Mucosa of descending colon (tissue), 3 donors: ENCODE results near the gene FGFR2. TPM values are rescaled to one million over a fixed set of nuclear protein-coding genes. Genes with fewer than 3 reads are reported as not detected.

Source experiments
- ATAC-seq: fragments of 200-7000 bp; cut with Tn5 transposase; one replicate; pipeline ENCODE4 v1.9.1; 2020; ENCODE audit warnings: mild to moderate bottlenecking, moderate library complexity
- DNase-seq, 3 donors: peaks; one replicate each; pipeline ENCODE4 v3.0.0-alpha.2; 2020
- H3K36me3 ChIP-seq: fragments of 200-600 bp; one replicate; pipeline ENCODE4 v1.8.0; 2021; ENCODE audit warnings: low read depth, mild to moderate bottlenecking
- H3K4me1 ChIP-seq: fragments of 200-600 bp; one replicate; pipeline ENCODE4 v1.8.0; 2021; ENCODE audit warnings: low read depth, mild to moderate bottlenecking
- H3K4me3 ChIP-seq: fragments of 200-600 bp; one replicate; pipeline ENCODE4 v1.8.0; 2021; ENCODE audit warnings: mild to moderate bottlenecking
- H3K9me3 ChIP-seq: fragments of 200-600 bp; one replicate; pipeline ENCODE4 v1.8.0; 2021; ENCODE audit warnings: mild to moderate bottlenecking
- intact Hi-C, 2 donors: fragments of 100-400 bp; cut with DNase I in 1 of 2; cut with micrococcal nuclease in 1 of 2; formaldehyde crosslinking; loops; one replicate each; pipeline versions ENCODE4 v1.11.0 to v1.11.1; 2022; cut with DNase I, micrococcal nuclease
- total RNA-seq, 3 donors: library from RNA; stranded (reverse); fragmentation: NEBNext Ultra II Directional in 2 of 3; extraction: Animal tissue kit (Norgen Biotek cat#: 25700) in 2 of 3; gene quantifications; one replicate each; pipeline versions ENCODE4 v1.2.1 to v1.2.4, GENCODE V29; 2021 to 2023
- TF ChIP-seq, protein P1 (sequence below): fragments of 200-600 bp; IDR thresholded peaks from one replicate; pipeline ENCODE4 v1.8.0; 2022; ENCODE audit warnings: antibody characterized with exemption, mild to moderate bottlenecking
- donor health status: DM: no; HTN: no; CAD: no; lungs with moderate emphysema.
- donor health status: DM: no; HTN: no; CAD: no.
- donor health status: DM: no; HTN: yes; CAD: no.

FGFR2 gene
- total RNA-seq, 3 donors from 2014 or later: 64.3 to 138 (median 77.5) TPM

DNA sequence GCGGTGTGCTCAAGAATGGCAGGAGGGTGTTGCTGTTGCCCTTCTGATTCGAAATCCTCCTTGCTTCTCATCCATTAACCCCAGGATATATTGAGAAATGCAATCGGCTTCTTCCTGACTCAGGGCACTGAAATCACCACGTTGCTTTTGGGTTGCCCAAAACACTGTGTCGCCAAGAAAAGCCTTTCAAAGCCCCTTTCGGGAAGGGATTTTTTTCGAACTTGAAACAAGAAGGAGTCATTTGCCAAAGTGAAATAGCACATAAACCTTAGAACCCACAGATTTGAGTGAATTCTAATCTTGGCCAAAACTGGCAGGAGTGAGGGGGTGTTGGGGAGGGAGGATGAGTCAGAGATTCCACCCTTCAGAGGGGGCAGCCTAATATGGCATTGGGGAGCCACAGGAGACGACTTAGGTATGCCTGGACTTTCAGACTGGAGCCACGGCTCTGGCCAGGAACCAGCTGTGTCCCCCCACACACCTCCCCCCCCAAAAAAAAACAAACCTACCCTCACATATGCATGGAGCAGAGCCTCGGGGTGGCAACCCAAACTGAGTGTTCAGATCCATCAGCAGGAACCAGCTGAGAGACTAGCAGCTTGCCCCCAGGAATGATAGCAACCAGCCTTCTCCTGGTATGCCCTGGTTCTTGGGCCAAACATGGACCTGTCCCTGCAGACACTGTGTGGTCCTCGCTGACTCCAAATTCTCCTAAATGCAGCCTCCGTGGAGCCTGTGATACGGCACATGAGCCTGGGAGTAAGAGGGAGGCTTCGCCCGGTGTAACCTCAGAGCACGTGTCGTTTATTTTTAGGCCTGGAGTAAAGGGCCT is 138.4 kb downstream of the FGFR2 start:
- intact Hi-C loops: no loop called here
- DNase-seq (no peak), ATAC-seq (peak; percentile 18)
- no peak overlapping the region for H3K4me3 ChIP-seq
- TF ChIP-seq, protein P1, sequence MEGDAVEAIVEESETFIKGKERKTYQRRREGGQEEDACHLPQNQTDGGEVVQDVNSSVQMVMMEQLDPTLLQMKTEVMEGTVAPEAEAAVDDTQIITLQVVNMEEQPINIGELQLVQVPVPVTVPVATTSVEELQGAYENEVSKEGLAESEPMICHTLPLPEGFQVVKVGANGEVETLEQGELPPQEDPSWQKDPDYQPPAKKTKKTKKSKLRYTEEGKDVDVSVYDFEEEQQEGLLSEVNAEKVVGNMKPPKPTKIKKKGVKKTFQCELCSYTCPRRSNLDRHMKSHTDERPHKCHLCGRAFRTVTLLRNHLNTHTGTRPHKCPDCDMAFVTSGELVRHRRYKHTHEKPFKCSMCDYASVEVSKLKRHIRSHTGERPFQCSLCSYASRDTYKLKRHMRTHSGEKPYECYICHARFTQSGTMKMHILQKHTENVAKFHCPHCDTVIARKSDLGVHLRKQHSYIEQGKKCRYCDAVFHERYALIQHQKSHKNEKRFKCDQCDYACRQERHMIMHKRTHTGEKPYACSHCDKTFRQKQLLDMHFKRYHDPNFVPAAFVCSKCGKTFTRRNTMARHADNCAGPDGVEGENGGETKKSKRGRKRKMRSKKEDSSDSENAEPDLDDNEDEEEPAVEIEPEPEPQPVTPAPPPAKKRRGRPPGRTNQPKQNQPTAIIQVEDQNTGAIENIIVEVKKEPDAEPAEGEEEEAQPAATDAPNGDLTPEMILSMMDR: no peak
- no peaks in the 10 kb centered on the region for H3K4me1 ChIP-seq
- no peaks in the 10 kb centered on the region for H3K36me3 ChIP-seq
- no peaks in the 10 kb centered on the region for H3K9me3 ChIP-seq

DNA sequence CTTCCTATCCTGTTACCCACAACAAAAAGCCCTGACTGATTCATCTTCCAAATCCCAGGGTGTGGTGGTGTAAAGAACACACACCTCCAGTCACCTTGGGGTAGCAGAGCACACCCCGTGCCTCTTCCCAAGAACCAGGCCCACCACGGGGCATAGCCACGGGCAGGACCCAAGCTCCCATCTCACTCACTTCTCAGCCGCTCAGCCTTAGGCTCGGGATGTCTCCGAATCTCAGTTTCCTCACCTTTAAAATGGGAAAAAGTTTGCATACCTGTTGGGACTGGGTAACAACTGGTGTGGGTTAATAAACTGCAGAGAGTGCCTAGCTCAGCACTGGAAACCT is 139.0 kb downstream of the FGFR2 start:
- TF ChIP-seq, protein P1: no peak
- no peak for ATAC-seq
- intact Hi-C loops: no loop called here

DNA sequence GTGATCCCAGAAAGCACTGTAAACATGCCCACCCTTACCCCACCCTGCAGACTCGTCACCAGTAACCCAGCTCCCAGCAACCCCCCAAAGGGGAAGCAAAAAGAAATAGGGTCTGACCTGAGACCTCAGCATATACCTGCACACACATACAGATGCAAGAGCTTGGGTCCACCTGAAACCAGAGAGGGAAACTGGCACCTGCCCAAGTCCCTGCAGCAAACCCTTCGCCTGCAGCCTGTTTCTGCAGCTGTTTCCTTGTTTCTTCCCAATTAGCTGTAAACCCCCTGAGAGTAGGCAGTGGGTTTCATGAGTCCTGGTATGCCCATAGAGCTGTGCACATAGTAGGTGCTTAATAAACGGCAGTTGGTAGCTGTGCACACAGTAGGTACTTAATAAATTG is 140.5 kb downstream of the FGFR2 start:
- TF ChIP-seq, protein P1: no peak
- ATAC-seq (no peak), DNase-seq (no peak)
- Histone ChIP-seq H3K4me1 (no peaks in the 10 kb centered on the region), H3K9me3 (no peaks in the 10 kb centered on the region), H3K4me3 (no peak overlapping the region), H3K36me3 (no peaks in the 10 kb centered on the region)
- intact Hi-C loops: no loop called here

More for the DNA sequence above, 139.0 kb downstream of the FGFR2 start:
- DNase-seq: no peak
- Histone ChIP-seq H3K4me1 (no peaks in the 10 kb centered on the region), H3K9me3 (no peaks in the 10 kb centered on the region), H3K4me3 (no peak overlapping the region), H3K36me3 (no peaks in the 10 kb centered on the region)

DNA sequence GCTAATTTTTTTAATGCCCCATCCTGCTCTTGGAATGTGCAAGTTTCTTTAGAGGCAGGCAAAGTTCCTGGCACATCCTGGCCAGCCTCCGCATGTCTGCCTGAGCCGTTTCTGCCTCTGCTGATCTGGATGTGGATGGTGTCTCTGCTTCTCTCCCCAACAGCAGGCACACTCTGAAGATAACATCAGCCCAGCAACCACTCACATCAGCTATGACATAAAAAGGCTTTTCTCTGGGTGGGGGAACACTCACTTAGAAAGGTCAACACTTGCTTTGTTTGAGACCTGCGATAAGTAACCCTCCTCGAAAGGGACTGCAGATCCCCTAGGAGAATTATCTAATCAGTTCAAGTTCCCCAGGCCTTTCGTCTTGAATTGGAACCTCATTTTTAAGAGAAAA is 142.9 kb downstream of the FGFR2 start:
- no peaks in the 10 kb centered on the region for H3K9me3 ChIP-seq
- ATAC-seq (no peak), DNase-seq (no peak)
- no peak overlapping the region for H3K4me3 ChIP-seq
- intact Hi-C loops: no loop called here
- H3K4me1 ChIP-seq: no peaks in the 10 kb centered on the region
- TF ChIP-seq, protein P1: no peak
- H3K36me3 ChIP-seq: no peaks in the 10 kb centered on the region

DNA sequence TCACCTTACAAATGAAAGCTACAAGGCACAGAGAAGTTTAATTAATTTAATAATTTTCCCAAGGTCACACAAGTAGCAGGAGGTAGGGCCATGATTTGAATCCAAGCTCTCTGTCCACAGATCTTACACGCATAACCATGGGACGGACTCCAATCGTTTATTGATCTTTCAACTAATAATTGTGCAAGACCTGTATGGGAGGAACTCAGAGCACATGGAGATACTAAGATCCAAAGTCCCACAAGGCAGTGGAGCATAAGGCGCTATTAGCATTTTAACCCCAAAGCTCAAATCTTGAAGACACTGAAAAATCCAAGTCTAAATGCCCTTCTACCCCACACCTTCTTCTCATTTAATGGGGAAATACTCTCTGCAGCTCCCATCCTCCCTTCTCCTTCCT is 143.5 kb downstream of the FGFR2 start:
- H3K9me3 ChIP-seq: no peaks in the 10 kb centered on the region
- DNase-seq: no peak
- TF ChIP-seq, protein P1: no peak
- H3K4me3 ChIP-seq: no peak overlapping the region
- H3K36me3 ChIP-seq: no peaks in the 10 kb centered on the region
- intact Hi-C loops: no loop called here
- H3K4me1 ChIP-seq: no peaks in the 10 kb centered on the region
- no peak for ATAC-seq
